ENCODE measurements around the gene BCL2A1.
"Not testable (repeated sequence)": the region's sequence is repeated elsewhere in the genome, so short reads cannot be mapped to it uniquely, and the experiment has no call there.

BCL2A1 gene

DNA sequence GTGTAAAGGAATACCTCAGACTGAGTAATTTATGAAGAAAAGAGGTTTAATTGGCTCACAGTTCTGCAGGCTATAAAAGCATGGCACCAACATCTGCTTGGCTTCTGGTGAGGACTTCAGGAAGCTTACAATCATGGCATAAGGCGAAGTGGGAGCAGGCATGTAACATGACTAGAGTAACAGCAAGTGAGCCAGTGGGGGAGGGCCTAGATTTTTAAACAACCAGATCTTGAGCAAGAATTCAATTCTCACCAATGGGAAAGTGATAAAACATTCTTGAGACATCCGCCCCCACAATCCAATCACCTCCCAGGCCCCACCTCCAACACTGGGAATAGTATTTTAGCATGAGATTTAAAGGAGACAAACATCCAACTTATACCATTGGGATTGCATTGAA lies 44.2 kb upstream of the BCL2A1 start:
- Histone ChIP-seq H3K27me3 (ENCODE audit: low read depth, low read length) (no peaks in the 10 kb centered on the region), H3K36me3 (replicated peaks; ENCODE audit: low read depth, low read length) (no peaks in the 10 kb centered on the region), H3K4me1 (ENCODE audit: low read length) (peaks cover 60% of the 10 kb centered on the region), H3K9me3 (ENCODE audit: insufficient read depth, low read length) (no peaks in the 10 kb centered on the region), H3K4me3 (ENCODE audit: low read length) (no peak overlapping the region), H3K27ac (ENCODE audit: low read length) (no peak overlapping the region), H3K4me2 (ENCODE audit: low read length) (no peak overlapping the region), H2AFZ (ENCODE audit: low read depth, low read length) (no peak overlapping the region), H3K79me2 (ENCODE audit: low read length) (no peaks in the 10 kb centered on the region; the same call in 1 of the 2 replicates), H4K20me1 (ENCODE audit: insufficient read depth, low read length) (no peaks in the 10 kb centered on the region), H3K9ac (ENCODE audit: low read length) (no peak overlapping the region)
- TF ChIP-seq EZH2phosphoT487 (IDR thresholded peaks at IDR 0.05; ENCODE audit: low read depth): no peak
- TF ChIP-seq, protein P1, sequence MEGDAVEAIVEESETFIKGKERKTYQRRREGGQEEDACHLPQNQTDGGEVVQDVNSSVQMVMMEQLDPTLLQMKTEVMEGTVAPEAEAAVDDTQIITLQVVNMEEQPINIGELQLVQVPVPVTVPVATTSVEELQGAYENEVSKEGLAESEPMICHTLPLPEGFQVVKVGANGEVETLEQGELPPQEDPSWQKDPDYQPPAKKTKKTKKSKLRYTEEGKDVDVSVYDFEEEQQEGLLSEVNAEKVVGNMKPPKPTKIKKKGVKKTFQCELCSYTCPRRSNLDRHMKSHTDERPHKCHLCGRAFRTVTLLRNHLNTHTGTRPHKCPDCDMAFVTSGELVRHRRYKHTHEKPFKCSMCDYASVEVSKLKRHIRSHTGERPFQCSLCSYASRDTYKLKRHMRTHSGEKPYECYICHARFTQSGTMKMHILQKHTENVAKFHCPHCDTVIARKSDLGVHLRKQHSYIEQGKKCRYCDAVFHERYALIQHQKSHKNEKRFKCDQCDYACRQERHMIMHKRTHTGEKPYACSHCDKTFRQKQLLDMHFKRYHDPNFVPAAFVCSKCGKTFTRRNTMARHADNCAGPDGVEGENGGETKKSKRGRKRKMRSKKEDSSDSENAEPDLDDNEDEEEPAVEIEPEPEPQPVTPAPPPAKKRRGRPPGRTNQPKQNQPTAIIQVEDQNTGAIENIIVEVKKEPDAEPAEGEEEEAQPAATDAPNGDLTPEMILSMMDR (IDR thresholded peaks at IDR 0.05; ENCODE audit: low read depth, low read length): no peak

DNA sequence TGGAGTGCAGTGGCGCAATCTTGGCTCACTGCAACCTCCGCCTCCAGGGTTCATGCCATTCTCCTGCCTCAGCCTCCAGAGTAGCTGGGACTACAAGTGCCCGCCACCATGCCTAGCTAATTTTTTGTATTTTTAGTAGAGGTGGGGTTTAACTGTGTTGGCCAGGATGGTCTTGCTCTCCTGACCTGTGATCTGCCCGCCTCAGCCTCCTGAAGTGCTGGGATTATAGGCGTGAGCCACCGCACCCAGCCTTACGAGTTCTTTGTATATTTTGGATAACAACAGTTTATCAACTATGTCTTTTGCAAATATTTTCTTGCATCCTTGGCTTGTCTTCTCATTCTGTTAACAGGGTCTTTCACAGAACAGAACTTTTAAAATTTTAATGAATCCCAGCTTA lies 43.2 kb upstream of the BCL2A1 start:
- not testable (repeated sequence) for H3K9ac ChIP-seq (ENCODE audit: low read length); H3K27me3 ChIP-seq (ENCODE audit: low read depth, low read length); H3K4me3 ChIP-seq (ENCODE audit: low read length); H3K79me2 ChIP-seq (ENCODE audit: low read length); H3K4me2 ChIP-seq (ENCODE audit: low read length); H3K36me3 ChIP-seq (replicated peaks; ENCODE audit: low read depth, low read length); H3K27ac ChIP-seq (ENCODE audit: low read length); H3K9me3 ChIP-seq (ENCODE audit: insufficient read depth, low read length); H2AFZ ChIP-seq (ENCODE audit: low read depth, low read length); H4K20me1 ChIP-seq (ENCODE audit: insufficient read depth, low read length)
- H3K4me1 ChIP-seq (ENCODE audit: low read length): peaks cover 60% of the 10 kb centered on the region

DNA sequence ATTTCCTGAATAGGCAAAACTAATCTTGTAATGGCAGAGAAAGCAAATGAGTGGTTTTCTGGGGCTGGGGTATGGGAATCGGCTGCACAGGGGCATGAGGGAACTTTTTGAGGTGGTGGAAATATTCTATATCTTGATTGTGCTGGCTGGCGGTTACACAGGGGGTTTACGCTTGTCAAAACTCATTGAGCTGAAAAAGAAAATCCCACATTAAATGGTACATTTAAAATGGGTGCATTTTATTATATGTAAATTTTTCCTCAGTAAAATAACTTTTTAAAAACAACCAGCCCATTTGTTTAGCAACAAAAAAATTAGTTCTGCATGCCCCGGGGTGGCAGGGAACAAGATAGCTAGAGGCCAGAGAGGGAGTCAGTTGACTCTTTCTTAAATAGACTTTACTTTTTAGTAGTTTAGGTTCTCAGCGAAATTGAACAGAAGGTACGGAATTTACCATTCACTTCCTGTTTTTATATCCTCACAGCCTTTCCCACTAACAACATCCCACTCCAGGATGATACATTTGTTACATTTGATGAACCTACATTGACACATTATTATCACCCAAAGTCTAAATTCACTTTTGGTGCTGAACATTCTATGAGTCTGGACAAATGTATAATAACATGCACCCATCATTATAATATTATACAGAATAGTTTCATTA lies 41.2 kb upstream of the BCL2A1 start:
- Histone ChIP-seq H3K27ac (ENCODE audit: low read length) (peak overlapping the region; percentile 85), H3K4me2 (ENCODE audit: low read length) (peak overlapping the region; percentile 55), H3K9ac (ENCODE audit: low read length) (peak overlapping the region; percentile 46), H3K27me3 (ENCODE audit: low read depth, low read length) (no peaks in the 10 kb centered on the region), H3K36me3 (replicated peaks; ENCODE audit: low read depth, low read length) (no peaks in the 10 kb centered on the region), H3K79me2 (ENCODE audit: low read length) (no peaks in the 10 kb centered on the region), H3K4me3 (ENCODE audit: low read length) (peak overlapping the region; percentile 42), H4K20me1 (ENCODE audit: insufficient read depth, low read length) (no peaks in the 10 kb centered on the region), H3K4me1 (ENCODE audit: low read length) (peaks cover 62% of the 10 kb centered on the region), H2AFZ (ENCODE audit: low read depth, low read length) (no peak overlapping the region; the same call in 1 of the 2 replicates), H3K9me3 (ENCODE audit: insufficient read depth, low read length) (no peaks in the 10 kb centered on the region)
- no peak for TF ChIP-seq EZH2phosphoT487 (IDR thresholded peaks at IDR 0.05; ENCODE audit: low read depth)
- TF ChIP-seq, protein P1 (IDR thresholded peaks at IDR 0.05; ENCODE audit: low read depth, low read length): no peak

DNA sequence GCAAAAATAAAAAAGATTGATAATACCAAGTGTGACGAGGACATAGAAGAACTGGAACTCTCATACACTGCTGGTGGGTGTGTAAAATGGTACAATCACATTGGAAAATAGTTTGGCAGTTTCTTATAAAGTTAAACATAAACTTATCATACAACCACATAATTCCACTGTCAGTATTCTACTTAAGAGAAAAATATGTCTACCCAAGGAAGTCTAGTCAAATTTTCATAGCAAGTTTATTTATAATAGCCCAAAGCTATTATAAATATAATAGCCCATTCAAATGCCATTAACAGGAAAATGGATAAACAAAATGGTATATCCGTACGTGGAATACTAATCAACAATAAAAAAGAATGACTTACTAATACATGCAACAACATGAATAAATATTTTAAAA lies 40.6 kb upstream of the BCL2A1 start:
- Histone ChIP-seq H3K9ac (ENCODE audit: low read length) (peak overlapping the region; percentile 46), H3K4me3 (ENCODE audit: low read length) (peak overlapping the region; percentile 42), H3K27me3 (ENCODE audit: low read depth, low read length) (no peaks in the 10 kb centered on the region), H4K20me1 (ENCODE audit: insufficient read depth, low read length) (no peaks in the 10 kb centered on the region), H3K4me1 (ENCODE audit: low read length) (peaks cover 65% of the 10 kb centered on the region), H3K9me3 (ENCODE audit: insufficient read depth, low read length) (no peaks in the 10 kb centered on the region), H3K36me3 (replicated peaks; ENCODE audit: low read depth, low read length) (no peaks in the 10 kb centered on the region), H3K79me2 (ENCODE audit: low read length) (no peaks in the 10 kb centered on the region), H3K27ac (ENCODE audit: low read length) (peak overlapping the region; percentile 85), H2AFZ (ENCODE audit: low read depth, low read length) (no peak overlapping the region), H3K4me2 (ENCODE audit: low read length) (peak overlapping the region; percentile 55)
- TF ChIP-seq, protein P1 (IDR thresholded peaks at IDR 0.05; ENCODE audit: low read depth, low read length): no peak
- TF ChIP-seq EZH2phosphoT487 (IDR thresholded peaks at IDR 0.05; ENCODE audit: low read depth): no peak

DNA sequence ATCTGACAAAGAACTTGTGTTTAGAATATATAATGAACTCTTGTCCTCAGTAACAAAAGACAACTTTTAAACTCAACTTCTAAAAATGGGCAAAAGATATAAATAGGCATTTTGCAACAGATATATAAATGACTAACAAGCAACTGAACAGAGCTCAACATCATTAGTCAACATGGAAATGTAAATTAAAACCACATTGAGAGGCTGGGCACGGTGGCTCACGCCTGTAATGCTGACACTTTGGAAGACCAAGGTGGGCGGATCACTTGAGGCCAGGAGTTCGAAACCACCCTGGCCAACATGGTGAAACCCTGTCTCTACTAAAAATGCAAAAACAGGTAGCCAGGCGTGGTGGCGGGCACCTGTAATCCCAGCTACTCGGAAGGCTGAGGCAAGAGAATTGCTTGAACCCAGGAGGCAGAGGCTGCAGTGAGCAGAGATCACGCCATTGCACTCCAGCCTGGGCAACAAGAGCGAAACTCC lies 40.1 kb upstream of the BCL2A1 start:
- H3K79me2 ChIP-seq (ENCODE audit: low read length); H3K36me3 ChIP-seq (replicated peaks; ENCODE audit: low read depth, low read length); H3K9me3 ChIP-seq (ENCODE audit: insufficient read depth, low read length); H4K20me1 ChIP-seq (ENCODE audit: insufficient read depth, low read length); H3K27me3 ChIP-seq (ENCODE audit: low read depth, low read length); H2AFZ ChIP-seq (ENCODE audit: low read depth, low read length): not testable (repeated sequence)
- Histone ChIP-seq H3K27ac (ENCODE audit: low read length) (peak overlapping the region; percentile 85), H3K9ac (ENCODE audit: low read length) (peak overlapping the region; percentile 60), H3K4me1 (ENCODE audit: low read length) (peaks cover 68% of the 10 kb centered on the region), H3K4me3 (ENCODE audit: low read length) (peak overlapping the region; percentile 42), H3K4me2 (ENCODE audit: low read length) (peak overlapping the region; percentile 55)
